HepG2 (cell line): ENCODE data around the gene ABCG4. TPM values are rescaled to one million over a fixed set of nuclear protein-coding genes. Genes with fewer than 3 reads are reported as not detected.

Source experiments
- AHR ChIP-seq: IDR thresholded peaks from 2 replicates; pipeline ENCODE4 v1.6.1; 2018; ENCODE audit warnings: missing genetic modification reagents, missing compliant biosample characterization
- CCAR2 ChIP-seq: fragments of 200-400 bp; formaldehyde crosslinking; optimal IDR thresholded peaks from 2 replicates; pipeline ENCODE3; 2018; ENCODE audit warnings: low read depth, mild to moderate bottlenecking, low read length, moderate library complexity
- FOSL1 ChIP-seq: sonication (generic); formaldehyde crosslinking; IDR thresholded peaks from 2 replicates; pipeline ENCODE4 v1.9.0; 2021; ENCODE audit warnings: missing genetic modification reagents, borderline replicate concordance
- HDAC6 ChIP-seq: fragments of 200-600 bp; sonication (generic); IDR thresholded peaks from 2 replicates; pipeline ENCODE4 v1.7.0; 2017; ENCODE audit warnings: mild to moderate bottlenecking, antibody characterized with exemption, low read length, low read depth
- HES4 ChIP-seq: sonication (generic); formaldehyde crosslinking; IDR thresholded peaks from 2 replicates; pipeline ENCODE4 v1.9.0; 2021; ENCODE audit warnings: mild to moderate bottlenecking, missing genetic modification reagents, borderline replicate concordance
- JDP2 ChIP-seq: sonication (generic); formaldehyde crosslinking; IDR thresholded peaks from 2 replicates; pipeline ENCODE4 v1.8.1; 2022; ENCODE audit warnings: missing genetic modification reagents, borderline replicate concordance
- MIER2 ChIP-seq: IDR thresholded peaks from 2 replicates; pipeline ENCODE4 v1.6.1; 2016; ENCODE audit warnings: missing biosample characterization, missing genetic modification reagents
- NR2C2 ChIP-seq: sonication (generic); formaldehyde crosslinking; IDR thresholded peaks from 2 replicates; pipeline ENCODE4 v1.4.0; 2020; ENCODE audit warnings: missing genetic modification reagents, mild to moderate bottlenecking, moderate library complexity, borderline replicate concordance
- NR2F6 ChIP-seq, 2 experiments: IDR thresholded peaks; 2 replicates each; pipeline ENCODE4 v1.6.1; 2016; ENCODE audit warnings: antibody characterized with exemption in 1 of 2, mild to moderate bottlenecking in 1 of 2
- PAF1 ChIP-seq: IDR thresholded peaks from 2 replicates; pipeline ENCODE4 v1.6.1; 2016; ENCODE audit warnings: missing genetic modification reagents, missing compliant biosample characterization
- RORA ChIP-seq: sonication (generic); formaldehyde crosslinking; IDR thresholded peaks from 2 replicates; pipeline ENCODE4 v1.5.0; 2020; ENCODE audit warnings: mild to moderate bottlenecking, missing genetic modification reagents, moderate library complexity
- ZNF296 ChIP-seq: sonication (generic); formaldehyde crosslinking; conservative IDR thresholded peaks from 2 replicates; pipeline ENCODE4 v1.5.0; 2020; ENCODE audit warnings: mild to moderate bottlenecking, missing genetic modification reagents
- polyA plus RNA-seq, 8 experiments: library from polyadenylated mRNA; depleted of rRNA in 3 of 8; stranded (reverse) in 7 of 8; unstranded in 1 of 8; fragments of >200 nt; fragmentation: Illumina TruSeq in 4 of 8; extraction: Trizol in 4 of 8; gene quantifications; 2 replicates each; pipeline versions ENCODE4 v1.2.1 to v1.2.3, GENCODE V29; 2011 to 2016; ENCODE audit warnings: low read depth in 4 of 8, missing spikeins in 1 of 8, mixed read lengths in 1 of 8; ENCODE audit not compliant: insufficient read depth in 1 of 8
- total RNA-seq, 5 experiments: library from RNA; depleted of rRNA; stranded (reverse); fragments of >200 nt; fragmentation: Illumina TruSeq; extraction: Trizol; gene quantifications; 2 replicates each; pipeline ENCODE4 v1.2.3, GENCODE V29; 2016; ENCODE audit warnings: low read depth in 1 of 5
- TF ChIP-seq, protein P1 (sequence below): sonication (generic); formaldehyde crosslinking; IDR thresholded peaks from 2 replicates; pipeline ENCODE4 v1.8.1; 2023; ENCODE audit warnings: mild to moderate bottlenecking, missing genetic modification reagents
- TF ChIP-seq, protein P2 (sequence below): sonication (generic); formaldehyde crosslinking; IDR thresholded peaks from 2 replicates; pipeline ENCODE4 v1.5.1; 2020; ENCODE audit warnings: missing genetic modification reagents, mild to moderate bottlenecking, borderline replicate concordance
- TF ChIP-seq, protein P3 (sequence below): sonication (generic); formaldehyde crosslinking; IDR thresholded peaks from 2 replicates; pipeline ENCODE4 v1.4.0; 2020; ENCODE audit warnings: missing genetic modification reagents; ENCODE audit errors: not compliant biosample characterization
- TF ChIP-seq, protein P4 (sequence below): sonication (generic); formaldehyde crosslinking; IDR thresholded peaks from 2 replicates; pipeline ENCODE4 v1.5.0; 2020; ENCODE audit warnings: mild to moderate bottlenecking, missing genetic modification reagents

The ABCG4 gene
- total and polyA plus RNA-seq, 2 of the 13 experiments (the other 11 are each of a cell fraction or from before 2014, with no cell fraction given): not detected

DNA sequence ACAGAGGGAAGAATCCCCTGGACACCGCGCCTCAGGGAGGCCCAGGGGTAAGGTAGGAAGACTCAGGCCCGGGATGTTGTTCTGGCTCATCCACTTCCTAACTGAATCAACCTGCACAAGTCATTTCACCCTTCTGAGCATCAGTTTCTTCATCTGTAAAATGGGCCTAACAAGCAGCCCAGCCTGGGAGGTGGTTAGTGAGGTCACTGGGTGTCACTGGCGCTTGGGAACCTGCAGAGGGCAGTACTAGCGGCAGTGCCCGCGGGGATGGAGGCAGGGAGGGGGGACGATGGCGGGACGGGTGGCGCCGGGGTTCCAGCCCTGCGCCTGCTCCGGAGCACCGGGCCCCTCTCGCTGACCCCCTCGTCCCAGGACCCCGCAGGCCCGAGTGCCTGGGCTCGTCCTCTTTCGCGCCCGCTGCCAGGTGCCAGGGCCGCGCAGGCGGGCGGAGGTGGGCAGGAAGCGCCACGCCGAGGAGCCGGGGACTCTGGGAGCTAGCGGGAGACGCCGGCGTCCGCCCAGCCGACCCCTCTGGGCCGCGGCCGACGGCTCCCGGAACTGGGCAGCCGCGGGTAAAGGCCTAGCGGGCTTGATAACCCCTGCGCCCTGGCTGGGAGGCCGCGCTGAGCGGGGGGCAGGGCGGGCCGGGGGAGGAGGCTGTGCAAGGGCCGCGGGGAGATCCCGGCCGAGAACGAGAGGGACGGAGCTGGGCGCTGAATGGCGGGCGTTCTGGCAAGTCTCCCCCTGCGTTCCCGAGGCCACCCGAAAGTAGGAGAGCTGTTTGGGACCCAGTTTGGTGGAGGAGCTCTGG, 19.8 kb downstream of the ABCG4 start, which contains the start of gene NLRX1 (continued):
- TF ChIP-seq HES4 (CRISPR knock-in tag) (no peak; the same call in 1 of the 2 replicates), AHR (CRISPR knock-in tag) (no peak), JDP2 (CRISPR knock-in tag) (no peak), FOSL1 (no peak), RORA (CRISPR knock-in tag) (no peak), MIER2 (no peak), ZNF296 (CRISPR knock-in tag) (no peak), CCAR2 (no peak), HDAC6 (no peak), NR2F6 (IDR thresholded peaks at IDR 0.05) (no peak), NR2F6 (CRISPR knock-in tag; IDR thresholded peaks at IDR 0.05) (no peak), NR2C2 (CRISPR knock-in tag) (no peak), PAF1 (CRISPR knock-in tag) (no peak)
- TF ChIP-seq, protein P1, sequence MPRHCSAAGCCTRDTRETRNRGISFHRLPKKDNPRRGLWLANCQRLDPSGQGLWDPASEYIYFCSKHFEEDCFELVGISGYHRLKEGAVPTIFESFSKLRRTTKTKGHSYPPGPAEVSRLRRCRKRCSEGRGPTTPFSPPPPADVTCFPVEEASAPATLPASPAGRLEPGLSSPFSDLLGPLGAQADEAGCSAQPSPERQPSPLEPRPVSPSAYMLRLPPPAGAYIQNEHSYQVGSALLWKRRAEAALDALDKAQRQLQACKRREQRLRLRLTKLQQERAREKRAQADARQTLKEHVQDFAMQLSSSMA: no peak; the same call in 1 of the 2 replicates
- TF ChIP-seq, protein P2, sequence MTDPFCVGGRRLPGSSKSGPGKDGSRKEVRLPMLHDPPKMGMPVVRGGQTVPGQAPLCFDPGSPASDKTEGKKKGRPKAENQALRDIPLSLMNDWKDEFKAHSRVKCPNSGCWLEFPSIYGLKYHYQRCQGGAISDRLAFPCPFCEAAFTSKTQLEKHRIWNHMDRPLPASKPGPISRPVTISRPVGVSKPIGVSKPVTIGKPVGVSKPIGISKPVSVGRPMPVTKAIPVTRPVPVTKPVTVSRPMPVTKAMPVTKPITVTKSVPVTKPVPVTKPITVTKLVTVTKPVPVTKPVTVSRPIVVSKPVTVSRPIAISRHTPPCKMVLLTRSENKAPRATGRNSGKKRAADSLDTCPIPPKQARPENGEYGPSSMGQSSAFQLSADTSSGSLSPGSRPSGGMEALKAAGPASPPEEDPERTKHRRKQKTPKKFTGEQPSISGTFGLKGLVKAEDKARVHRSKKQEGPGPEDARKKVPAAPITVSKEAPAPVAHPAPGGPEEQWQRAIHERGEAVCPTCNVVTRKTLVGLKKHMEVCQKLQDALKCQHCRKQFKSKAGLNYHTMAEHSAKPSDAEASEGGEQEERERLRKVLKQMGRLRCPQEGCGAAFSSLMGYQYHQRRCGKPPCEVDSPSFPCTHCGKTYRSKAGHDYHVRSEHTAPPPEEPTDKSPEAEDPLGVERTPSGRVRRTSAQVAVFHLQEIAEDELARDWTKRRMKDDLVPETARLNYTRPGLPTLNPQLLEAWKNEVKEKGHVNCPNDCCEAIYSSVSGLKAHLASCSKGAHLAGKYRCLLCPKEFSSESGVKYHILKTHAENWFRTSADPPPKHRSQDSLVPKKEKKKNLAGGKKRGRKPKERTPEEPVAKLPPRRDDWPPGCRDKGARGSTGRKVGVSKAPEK (CRISPR knock-in tag): no peak
- TF ChIP-seq, protein P3, sequence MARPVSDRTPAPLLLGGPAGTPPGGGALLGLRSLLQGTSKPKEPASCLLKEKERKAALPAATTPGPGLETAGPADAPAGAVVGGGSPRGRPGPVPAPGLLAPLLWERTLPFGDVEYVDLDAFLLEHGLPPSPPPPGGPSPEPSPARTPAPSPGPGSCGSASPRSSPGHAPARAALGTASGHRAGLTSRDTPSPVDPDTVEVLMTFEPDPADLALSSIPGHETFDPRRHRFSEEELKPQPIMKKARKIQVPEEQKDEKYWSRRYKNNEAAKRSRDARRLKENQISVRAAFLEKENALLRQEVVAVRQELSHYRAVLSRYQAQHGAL (CRISPR knock-in tag): no peak
- TF ChIP-seq, protein P4, sequence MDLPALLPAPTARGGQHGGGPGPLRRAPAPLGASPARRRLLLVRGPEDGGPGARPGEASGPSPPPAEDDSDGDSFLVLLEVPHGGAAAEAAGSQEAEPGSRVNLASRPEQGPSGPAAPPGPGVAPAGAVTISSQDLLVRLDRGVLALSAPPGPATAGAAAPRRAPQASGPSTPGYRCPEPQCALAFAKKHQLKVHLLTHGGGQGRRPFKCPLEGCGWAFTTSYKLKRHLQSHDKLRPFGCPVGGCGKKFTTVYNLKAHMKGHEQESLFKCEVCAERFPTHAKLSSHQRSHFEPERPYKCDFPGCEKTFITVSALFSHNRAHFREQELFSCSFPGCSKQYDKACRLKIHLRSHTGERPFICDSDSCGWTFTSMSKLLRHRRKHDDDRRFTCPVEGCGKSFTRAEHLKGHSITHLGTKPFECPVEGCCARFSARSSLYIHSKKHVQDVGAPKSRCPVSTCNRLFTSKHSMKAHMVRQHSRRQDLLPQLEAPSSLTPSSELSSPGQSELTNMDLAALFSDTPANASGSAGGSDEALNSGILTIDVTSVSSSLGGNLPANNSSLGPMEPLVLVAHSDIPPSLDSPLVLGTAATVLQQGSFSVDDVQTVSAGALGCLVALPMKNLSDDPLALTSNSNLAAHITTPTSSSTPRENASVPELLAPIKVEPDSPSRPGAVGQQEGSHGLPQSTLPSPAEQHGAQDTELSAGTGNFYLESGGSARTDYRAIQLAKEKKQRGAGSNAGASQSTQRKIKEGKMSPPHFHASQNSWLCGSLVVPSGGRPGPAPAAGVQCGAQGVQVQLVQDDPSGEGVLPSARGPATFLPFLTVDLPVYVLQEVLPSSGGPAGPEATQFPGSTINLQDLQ (CRISPR knock-in tag): no peak
